Astrocyte (in vitro differentiated cells and primary cell): ENCODE results near the gene MESD. TPM values are rescaled to one million over a fixed set of nuclear protein-coding genes. Genes with fewer than 3 reads are reported as not detected.

Source experiments
- DNase-seq: peaks from one replicate; pipeline ENCODE4 v3.0.0-alpha.2; 2010; ENCODE audit warnings: low read depth
- FAIRE-seq: peaks from 2 replicates; lab custom pipeline; 2011; peaks lifted over from hg19 to GRCh38; lab: Jason Lieb, UNC
- H2AFZ ChIP-seq: 2 replicates; pipeline ENCODE4 v1.6.0; 2012; ENCODE audit warnings: low read depth, low read length, inconsistent platforms
- H3K27ac ChIP-seq: 2 replicates; pipeline ENCODE4 v1.5.1; 2011; ENCODE audit warnings: low read depth, low read length, inconsistent platforms
- H3K27me3 ChIP-seq: 2 replicates; pipeline ENCODE4 v1.6.0; 2011; ENCODE audit warnings: low read length, inconsistent platforms; ENCODE audit not compliant: insufficient read depth
- H3K36me3 ChIP-seq: 2 replicates; pipeline ENCODE4 v1.5.1; 2011; ENCODE audit warnings: low read length, inconsistent platforms; ENCODE audit not compliant: insufficient read depth
- H3K4me1 ChIP-seq: 2 replicates; pipeline ENCODE4 v1.5.1; 2011; ENCODE audit warnings: low read length, inconsistent platforms; ENCODE audit not compliant: insufficient read depth
- H3K4me2 ChIP-seq: 2 replicates; pipeline ENCODE4 v1.6.0; 2012; ENCODE audit warnings: low read length, inconsistent platforms
- H3K4me3 ChIP-seq: 2 replicates; pipeline ENCODE4 v1.5.1; 2011; ENCODE audit warnings: low read depth, mild to moderate bottlenecking, low read length, inconsistent platforms; ENCODE audit not compliant: insufficient read depth
- H3K79me2 ChIP-seq: 2 replicates; pipeline ENCODE4 v1.6.0; 2012; ENCODE audit warnings: mild to moderate bottlenecking, low read length, inconsistent platforms; ENCODE audit not compliant: insufficient read depth
- H3K9ac ChIP-seq: 2 replicates; pipeline ENCODE4 v1.6.0; 2012; ENCODE audit warnings: mild to moderate bottlenecking, low read length, inconsistent platforms
- H3K9me3 ChIP-seq: 2 replicates; pipeline ENCODE4 v1.5.1; 2012; ENCODE audit warnings: low read depth, mild to moderate bottlenecking, low read length, inconsistent platforms; ENCODE audit not compliant: insufficient read depth
- H4K20me1 ChIP-seq: 2 replicates; pipeline ENCODE4 v1.6.0; 2012; ENCODE audit warnings: low read length, inconsistent platforms; ENCODE audit not compliant: insufficient read depth
- H3K27ac Mint-ChIP-seq: one replicate; pipeline ENCODE4 v1.8.0; 2021; ENCODE audit warnings: mild to moderate bottlenecking, mixed read lengths; ENCODE audit not compliant: unreplicated experiment
- H3K27me3 Mint-ChIP-seq: one replicate; pipeline ENCODE4 v1.8.0; 2021; ENCODE audit warnings: low read depth, mixed read lengths; ENCODE audit not compliant: unreplicated experiment
- H3K36me3 Mint-ChIP-seq: one replicate; pipeline ENCODE4 v1.8.0; 2021; ENCODE audit warnings: low read depth, mixed read lengths; ENCODE audit not compliant: unreplicated experiment
- H3K4me1 Mint-ChIP-seq: one replicate; pipeline ENCODE4 v1.8.0; 2021; ENCODE audit warnings: low read depth, mixed read lengths; ENCODE audit not compliant: unreplicated experiment
- H3K4me3 Mint-ChIP-seq: one replicate; pipeline ENCODE4 v1.8.0; 2021; ENCODE audit warnings: mild to moderate bottlenecking, moderate library complexity, mixed read lengths; ENCODE audit not compliant: unreplicated experiment
- H3K9me3 Mint-ChIP-seq: one replicate; pipeline ENCODE4 v1.8.0; 2021; ENCODE audit warnings: mild to moderate bottlenecking, mixed read lengths; ENCODE audit not compliant: unreplicated experiment
- EZH2 ChIP-seq: IDR thresholded peaks from 2 replicates; pipeline ENCODE4 v1.6.1; 2012; ENCODE audit warnings: mild to moderate bottlenecking, low read length, inconsistent platforms; ENCODE audit not compliant: insufficient read depth
- total RNA-seq: library from RNA; stranded (reverse); gene quantifications from 2 replicates; pipeline ENCODE4 v1.2.1, GENCODE V29; 2021
- TF ChIP-seq, protein P1 (sequence below): IDR thresholded peaks from 2 replicates; pipeline ENCODE4 v1.5.1; 2011; ENCODE audit warnings: low read depth, mild to moderate bottlenecking, inconsistent platforms, low read length, moderate library complexity; ENCODE audit not compliant: insufficient read depth

The MESD gene
- total RNA-seq, 1 donor from 2014 or later = 33.1 TPM

DNA sequence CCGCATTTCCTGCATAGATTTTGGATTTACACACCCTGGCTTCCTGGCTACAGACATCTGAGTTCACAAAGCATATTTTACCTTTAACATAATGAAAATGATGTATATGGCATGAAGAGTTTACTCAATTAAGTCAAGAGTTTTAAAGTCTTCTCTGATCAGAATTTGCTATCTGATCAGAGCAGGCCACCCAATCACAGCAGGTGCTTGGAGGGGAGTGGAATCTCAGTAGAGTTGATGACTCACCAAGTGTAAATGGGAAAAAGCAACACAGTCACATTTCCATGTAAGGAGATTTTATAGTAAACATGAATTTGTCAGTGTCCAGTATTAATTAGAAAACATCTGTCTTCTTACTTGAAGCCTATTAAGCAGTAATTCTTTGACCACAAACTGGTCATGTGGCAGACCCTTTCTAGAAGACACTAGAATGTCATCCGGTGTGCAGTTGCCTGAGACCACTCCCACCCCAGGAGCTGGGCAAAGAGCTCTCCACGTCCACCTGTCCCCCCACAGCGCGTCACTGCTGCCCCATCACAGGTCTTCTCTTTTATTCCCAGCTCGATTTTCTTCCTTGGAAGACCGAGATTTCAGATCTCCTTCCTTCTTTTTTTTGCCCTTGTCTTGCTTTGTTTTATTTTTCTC is 10.8 kb downstream of the MESD start:
- peak overlapping the region; percentile 84 for H3K27ac Mint-ChIP-seq
- TF ChIP-seq, protein P1, sequence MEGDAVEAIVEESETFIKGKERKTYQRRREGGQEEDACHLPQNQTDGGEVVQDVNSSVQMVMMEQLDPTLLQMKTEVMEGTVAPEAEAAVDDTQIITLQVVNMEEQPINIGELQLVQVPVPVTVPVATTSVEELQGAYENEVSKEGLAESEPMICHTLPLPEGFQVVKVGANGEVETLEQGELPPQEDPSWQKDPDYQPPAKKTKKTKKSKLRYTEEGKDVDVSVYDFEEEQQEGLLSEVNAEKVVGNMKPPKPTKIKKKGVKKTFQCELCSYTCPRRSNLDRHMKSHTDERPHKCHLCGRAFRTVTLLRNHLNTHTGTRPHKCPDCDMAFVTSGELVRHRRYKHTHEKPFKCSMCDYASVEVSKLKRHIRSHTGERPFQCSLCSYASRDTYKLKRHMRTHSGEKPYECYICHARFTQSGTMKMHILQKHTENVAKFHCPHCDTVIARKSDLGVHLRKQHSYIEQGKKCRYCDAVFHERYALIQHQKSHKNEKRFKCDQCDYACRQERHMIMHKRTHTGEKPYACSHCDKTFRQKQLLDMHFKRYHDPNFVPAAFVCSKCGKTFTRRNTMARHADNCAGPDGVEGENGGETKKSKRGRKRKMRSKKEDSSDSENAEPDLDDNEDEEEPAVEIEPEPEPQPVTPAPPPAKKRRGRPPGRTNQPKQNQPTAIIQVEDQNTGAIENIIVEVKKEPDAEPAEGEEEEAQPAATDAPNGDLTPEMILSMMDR = no peak
- TF ChIP-seq EZH2 = no peak
- H3K4me3 Mint-ChIP-seq = no peak overlapping the region
- H3K4me2 ChIP-seq = no peak overlapping the region
- no peaks in the 10 kb centered on the region for H3K27me3 ChIP-seq
- no peak overlapping the region for H3K4me3 ChIP-seq
- peaks cover 7% of the 10 kb centered on the region for H3K36me3 ChIP-seq
- no peaks in the 10 kb centered on the region for H3K27me3 Mint-ChIP-seq
- H3K9ac ChIP-seq = no peak overlapping the region
- no peaks in the 10 kb centered on the region for H3K9me3 Mint-ChIP-seq
- peaks cover 24% of the 10 kb centered on the region for H3K4me1 Mint-ChIP-seq
- DNase-seq (peak; percentile 52), FAIRE-seq (no peak)
- peaks cover 51% of the 10 kb centered on the region for H4K20me1 ChIP-seq
- peaks cover 61% of the 10 kb centered on the region for H3K79me2 ChIP-seq
- H3K4me1 ChIP-seq = no peaks in the 10 kb centered on the region
- no peak overlapping the region for H3K27ac ChIP-seq
- peaks cover 17% of the 10 kb centered on the region for H3K36me3 Mint-ChIP-seq
- no peaks in the 10 kb centered on the region for H3K9me3 ChIP-seq
- H2AFZ ChIP-seq = no peak overlapping the region

DNA sequence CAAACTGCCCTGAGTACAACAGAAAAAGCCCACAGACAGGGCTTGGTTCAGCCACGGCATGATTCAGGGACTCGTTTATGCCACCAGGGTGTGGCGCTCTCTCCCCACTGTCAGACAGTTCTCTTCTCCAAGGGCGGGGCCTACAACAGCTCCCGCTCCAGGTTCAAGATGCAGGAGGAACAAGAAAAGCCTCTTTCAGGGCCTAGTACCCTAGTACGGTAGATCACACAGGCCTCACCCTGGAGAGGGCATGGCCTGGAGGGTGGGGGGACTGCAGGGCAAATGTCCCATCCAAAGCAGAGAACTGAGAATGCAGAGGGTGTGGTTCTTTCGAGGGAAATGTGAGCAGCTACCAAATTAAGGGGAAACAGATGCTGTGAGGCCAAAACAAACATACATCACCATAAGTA is 12.0 kb downstream of the MESD start:
- Histone ChIP-seq H3K9ac (no peak overlapping the region), H3K79me2 (peaks cover 52% of the 10 kb centered on the region), H4K20me1 (peaks cover 43% of the 10 kb centered on the region), H3K9me3 (no peaks in the 10 kb centered on the region), H3K4me1 (no peaks in the 10 kb centered on the region), H3K36me3 (peaks cover 7% of the 10 kb centered on the region), H2AFZ (no peak overlapping the region), H3K4me3 (no peak overlapping the region), H3K4me2 (no peak overlapping the region), H3K27me3 (no peaks in the 10 kb centered on the region), H3K27ac (no peak overlapping the region)
- no peaks in the 10 kb centered on the region for H3K9me3 Mint-ChIP-seq
- no peak overlapping the region for H3K4me3 Mint-ChIP-seq
- DNase-seq (no peak), FAIRE-seq (no peak)
- H3K36me3 Mint-ChIP-seq = peaks cover 17% of the 10 kb centered on the region
- H3K27me3 Mint-ChIP-seq = no peaks in the 10 kb centered on the region
- no peak overlapping the region for H3K27ac Mint-ChIP-seq
- peaks cover 24% of the 10 kb centered on the region for H3K4me1 Mint-ChIP-seq
- TF ChIP-seq, protein P1 = peak; percentile 38
- no peak for TF ChIP-seq EZH2

DNA sequence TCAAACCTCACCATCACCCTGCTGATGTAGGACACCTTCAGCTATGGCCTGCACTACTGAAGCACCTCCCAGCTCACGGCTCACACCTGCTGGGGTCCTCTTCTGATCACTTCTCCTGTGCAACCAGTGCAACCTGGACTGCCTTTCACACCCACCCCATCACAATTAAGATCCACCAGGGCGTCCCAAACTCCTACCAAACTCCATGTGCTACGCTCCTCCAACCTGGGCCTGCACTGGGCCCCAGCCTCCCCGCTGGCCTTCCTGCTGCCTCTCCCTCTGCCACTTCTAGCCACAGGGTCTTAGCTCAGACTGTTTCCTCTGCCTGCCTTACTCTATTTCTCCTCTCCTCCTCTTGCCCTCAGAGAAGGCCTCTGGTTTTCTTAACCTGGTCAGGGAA is 12.8 kb downstream of the MESD start:
- TF ChIP-seq EZH2 = no peak
- TF ChIP-seq, protein P1 = no peak
- Histone ChIP-seq H3K36me3 (peaks cover 4% of the 10 kb centered on the region), H3K4me3 (no peak overlapping the region), H3K27ac (no peak overlapping the region), H3K9me3 (no peaks in the 10 kb centered on the region), H3K27me3 (no peaks in the 10 kb centered on the region), H3K4me1 (no peaks in the 10 kb centered on the region), H3K9ac (no peak overlapping the region), H2AFZ (no peak overlapping the region), H3K4me2 (no peak overlapping the region), H3K79me2 (peaks cover 44% of the 10 kb centered on the region), H4K20me1 (peaks cover 41% of the 10 kb centered on the region)
- DNase-seq (no peak), FAIRE-seq (no peak)
- no peaks in the 10 kb centered on the region for H3K9me3 Mint-ChIP-seq
- H3K4me1 Mint-ChIP-seq = peaks cover 24% of the 10 kb centered on the region
- H3K4me3 Mint-ChIP-seq = no peak overlapping the region
- H3K27me3 Mint-ChIP-seq = no peaks in the 10 kb centered on the region
- no peak overlapping the region for H3K27ac Mint-ChIP-seq
- peaks cover 15% of the 10 kb centered on the region for H3K36me3 Mint-ChIP-seq
